GOT3 (cell line): ENCODE results near the gene PGAP1.

ENCODE experiments used
- DNase-seq: peaks from one replicate; lab custom pipeline; 2025; ENCODE audit warnings: mixed read lengths; lab: John Stamatoyannopoulos, UW

PGAP1 gene

GRCh38 chr2:196926562-196927375 lies at the start of gene PGAP1:
Gene PGAP1 (minus strand): TSS chr2:196926707. CDS start chr2:196926616, 91 bp downstream.
- peak; percentile 84 for DNase-seq

GRCh38 chr2:196974970-196975369 lies 48.5 kb upstream of the PGAP1 start:
- DNase-seq: no peak

DNA sequence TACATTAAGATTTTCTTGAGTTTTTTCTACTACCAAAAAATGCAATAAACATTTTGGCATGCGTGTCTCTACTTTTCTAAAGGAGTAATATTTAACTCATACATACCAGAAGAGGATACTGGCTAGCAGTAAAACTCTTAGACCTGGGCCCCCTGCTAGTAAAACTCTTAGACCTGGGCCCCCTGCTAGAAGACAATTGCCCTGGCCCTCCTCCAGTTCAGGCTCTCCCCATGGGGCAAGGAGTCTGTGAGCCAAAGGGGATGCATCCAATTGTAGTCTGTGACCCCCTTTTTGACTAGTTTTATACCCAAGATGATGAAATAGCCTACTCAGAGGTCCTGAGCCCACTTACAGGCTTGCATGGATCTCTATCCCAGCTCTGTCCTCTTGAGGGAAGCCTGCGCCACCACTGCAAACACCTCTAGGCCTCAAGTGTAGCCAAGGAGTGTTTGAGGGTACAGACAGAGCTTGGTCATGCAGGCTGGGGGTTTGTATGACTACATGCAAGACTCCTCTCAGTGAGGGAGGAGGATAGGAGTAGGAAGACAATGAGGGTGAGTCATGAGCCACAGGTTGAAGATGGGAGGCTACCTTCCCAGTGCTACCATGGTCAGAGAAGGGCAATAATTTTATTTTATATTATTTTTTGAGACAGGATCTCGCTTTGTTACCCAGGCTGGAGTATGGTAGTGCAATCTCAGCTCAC lies 45.2 kb upstream of the PGAP1 start:
- no peak for DNase-seq

- no peak for DNase-seq
These were observed 43.6 kb upstream of the PGAP1 start for GRCh38 chr2:196970099-196970498.

GRCh38 chr2:196968516-196968915 lies 42.0 kb upstream of the PGAP1 start:
- no peak for DNase-seq

DNA sequence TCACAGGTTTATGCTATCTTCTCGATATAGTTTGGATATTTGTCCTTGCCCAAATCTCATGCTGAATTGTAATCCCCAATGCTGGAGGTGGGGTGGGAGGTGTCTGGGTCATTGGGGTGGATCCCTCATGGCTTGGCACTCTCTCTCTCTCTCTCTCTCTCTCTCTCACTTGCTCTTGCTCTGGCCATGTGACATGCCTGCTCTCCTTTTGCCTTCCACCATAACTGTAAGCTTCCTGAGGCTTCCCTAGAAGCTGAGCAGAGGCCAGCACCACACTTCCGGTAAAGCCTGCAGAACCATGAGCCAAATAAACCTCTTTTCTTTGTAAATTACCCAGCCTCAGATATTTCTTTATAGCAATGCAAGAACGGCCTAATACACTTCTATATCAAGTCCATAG lies 41.3 kb upstream of the PGAP1 start:
- no peak for DNase-seq

DNA sequence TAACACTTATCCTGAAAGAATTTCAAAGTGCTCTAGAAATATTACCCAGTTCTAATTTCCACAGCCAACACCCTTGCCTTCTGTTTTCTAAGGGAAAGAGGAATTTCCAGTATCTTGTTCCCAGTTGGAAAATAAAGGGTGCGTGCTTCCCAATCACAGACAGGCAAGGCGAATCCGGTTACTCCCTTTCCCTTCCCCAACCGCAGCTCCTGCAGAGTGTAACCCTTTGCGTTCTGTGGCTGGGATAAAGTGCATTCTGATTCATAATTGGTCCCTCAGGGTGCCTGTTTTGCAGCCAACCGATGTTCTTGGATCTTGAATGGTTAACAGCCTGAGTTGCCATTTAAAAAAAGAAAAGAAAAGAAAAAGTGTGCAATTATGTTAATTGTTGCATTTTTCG lies 40.6 kb upstream of the PGAP1 start:
- no peak for DNase-seq

DNA sequence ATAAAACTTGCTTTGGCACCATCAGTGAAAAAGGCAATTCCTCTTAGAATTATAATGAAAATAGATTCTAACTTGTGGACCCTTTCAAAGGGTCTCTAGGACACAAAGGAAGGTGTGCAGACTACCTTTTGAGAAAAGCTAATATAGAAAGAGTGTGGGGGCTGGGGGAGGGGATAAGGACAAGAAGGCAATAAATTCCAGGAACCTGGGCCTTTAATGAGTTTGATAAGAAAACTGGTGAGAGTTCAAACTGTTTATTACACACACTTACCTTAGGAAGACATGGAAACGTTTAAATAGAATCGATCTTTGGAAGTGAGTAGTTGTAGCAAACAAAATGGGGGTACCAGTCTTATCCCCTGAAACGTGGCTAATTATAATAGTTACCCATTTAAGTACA lies 39.6 kb upstream of the PGAP1 start:
- DNase-seq: no peak

- DNase-seq: no peak
These were observed 39.1 kb upstream of the PGAP1 start for GRCh38 chr2:196965651-196966050.

DNA sequence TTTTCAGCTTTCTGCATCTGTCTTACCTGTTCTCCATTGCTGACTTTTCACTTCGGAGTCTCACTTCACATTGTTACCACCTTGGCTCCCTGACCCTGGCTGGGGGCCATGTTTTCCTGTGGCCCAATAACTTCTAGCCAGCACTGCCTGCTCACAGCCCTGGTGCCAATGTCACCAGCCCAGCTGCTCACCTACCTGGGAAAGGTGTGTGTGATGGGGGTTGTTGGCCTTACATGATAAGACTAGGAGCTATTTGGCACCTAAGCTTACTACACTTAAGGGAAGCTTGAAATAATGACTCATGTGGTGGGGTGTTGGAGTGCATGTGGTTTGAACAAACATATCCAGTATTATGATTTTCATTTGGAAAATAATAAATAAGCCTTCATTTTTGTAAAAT lies 37.5 kb upstream of the PGAP1 start:
- no peak for DNase-seq

DNA sequence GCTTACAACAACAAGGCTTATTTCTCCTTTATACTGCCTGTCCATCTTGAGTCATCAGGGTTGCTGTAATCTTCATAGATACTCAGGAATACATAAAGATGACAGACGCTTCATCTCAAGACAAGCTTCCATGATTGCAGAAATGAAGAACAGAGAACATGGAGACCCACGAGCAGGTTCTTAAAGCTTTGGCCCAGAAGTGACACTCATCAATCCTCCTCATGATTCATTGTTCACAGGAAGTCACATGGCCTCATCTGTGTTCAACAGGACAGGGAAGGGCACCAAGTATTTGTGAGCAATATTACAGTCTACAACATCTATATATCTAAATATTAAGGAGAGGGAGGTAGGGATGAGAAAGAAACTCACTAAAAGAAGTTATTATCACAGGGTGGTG lies 36.5 kb upstream of the PGAP1 start:
- DNase-seq: no peak

- no peak for DNase-seq
These were observed 35.8 kb upstream of the PGAP1 start for GRCh38 chr2:196962325-196962724.

- no peak for DNase-seq
These were observed 35.4 kb upstream of the PGAP1 start for GRCh38 chr2:196961889-196962288.

DNA sequence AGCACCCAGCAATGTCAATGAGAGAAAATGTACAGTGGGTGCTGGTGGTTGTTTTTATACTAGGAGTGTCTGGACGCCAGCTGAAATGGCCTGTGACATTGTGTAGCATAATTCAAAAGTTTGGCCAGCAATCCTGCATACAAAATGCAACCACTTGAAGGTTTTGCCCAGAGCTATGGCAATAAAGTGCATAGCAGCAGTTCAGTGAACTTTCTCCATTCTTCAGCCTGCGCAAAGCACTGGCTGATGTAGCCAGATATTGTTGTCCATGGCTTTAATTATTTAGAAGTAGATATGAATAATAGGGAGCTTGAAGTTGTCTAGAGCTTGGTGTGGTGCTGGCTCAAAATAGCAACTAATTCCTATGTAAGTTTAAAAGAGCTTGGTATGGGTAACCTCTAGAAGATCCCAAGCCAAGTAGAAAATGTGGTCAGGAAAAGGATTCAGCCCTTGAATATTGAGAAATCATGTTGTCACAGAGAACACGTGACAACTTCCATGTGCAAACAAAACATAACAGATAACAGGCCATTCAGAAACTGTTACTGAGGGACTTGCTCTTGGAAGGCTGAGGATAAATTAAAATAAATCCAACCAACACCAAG lies 33.3 kb upstream of the PGAP1 start:
- DNase-seq: no peak

- DNase-seq: no peak
These were observed 32.8 kb upstream of the PGAP1 start for GRCh38 chr2:196959281-196959680.

- no peak for DNase-seq
These were observed 31.5 kb upstream of the PGAP1 start for GRCh38 chr2:196957881-196958525.

- DNase-seq: no peak
These were observed 30.9 kb upstream of the PGAP1 start for GRCh38 chr2:196957442-196957841.

GRCh38 chr2:196956069-196956468 lies 29.6 kb upstream of the PGAP1 start:
- no peak for DNase-seq

DNA sequence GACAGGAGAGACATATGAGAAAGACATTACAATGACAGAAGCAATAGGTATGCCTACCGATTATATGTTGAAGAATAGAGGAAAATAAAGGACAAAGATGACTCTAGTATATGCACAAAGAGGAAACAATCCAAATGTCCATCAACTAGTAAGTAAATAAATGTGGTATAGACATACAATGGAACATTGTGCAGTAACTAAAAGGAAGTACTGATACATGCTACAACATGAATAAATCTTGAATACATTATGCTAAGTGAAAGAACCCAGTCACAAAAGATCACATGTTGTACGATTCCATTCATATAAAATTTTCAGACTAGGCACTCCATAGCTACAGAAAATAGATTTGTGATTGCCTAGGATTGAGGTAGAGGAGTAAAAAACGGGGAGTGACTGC lies 28.5 kb upstream of the PGAP1 start:
- no peak for DNase-seq

- no peak for DNase-seq
These were observed 27.5 kb upstream of the PGAP1 start for GRCh38 chr2:196954001-196954400.

- no peak for DNase-seq
These were observed 26.4 kb upstream of the PGAP1 start for GRCh38 chr2:196952936-196953335.

GRCh38 chr2:196951973-196952372 lies 25.5 kb upstream of the PGAP1 start:
- no peak for DNase-seq

DNA sequence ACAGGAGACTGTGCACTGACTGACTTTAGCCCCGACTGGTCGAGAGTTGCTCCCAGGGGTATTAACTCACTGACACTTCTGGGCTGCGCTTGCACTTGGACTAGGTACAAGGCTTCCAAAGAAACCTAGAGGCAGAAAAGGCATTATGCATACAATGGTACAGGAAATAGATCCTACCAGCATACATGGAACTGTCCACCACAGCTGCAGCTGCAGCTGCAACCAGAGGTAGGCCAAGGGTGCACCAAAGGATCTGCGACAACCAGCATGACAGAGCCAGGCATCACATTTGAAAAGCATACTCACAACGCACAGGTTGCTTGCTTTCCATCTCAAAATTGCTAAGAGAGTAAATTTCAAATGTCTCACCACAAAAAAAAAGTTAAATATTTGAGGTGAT lies 22.6 kb upstream of the PGAP1 start:
- no peak for DNase-seq
